ENCODE results near the gene USB1.

The USB1 gene

DNA sequence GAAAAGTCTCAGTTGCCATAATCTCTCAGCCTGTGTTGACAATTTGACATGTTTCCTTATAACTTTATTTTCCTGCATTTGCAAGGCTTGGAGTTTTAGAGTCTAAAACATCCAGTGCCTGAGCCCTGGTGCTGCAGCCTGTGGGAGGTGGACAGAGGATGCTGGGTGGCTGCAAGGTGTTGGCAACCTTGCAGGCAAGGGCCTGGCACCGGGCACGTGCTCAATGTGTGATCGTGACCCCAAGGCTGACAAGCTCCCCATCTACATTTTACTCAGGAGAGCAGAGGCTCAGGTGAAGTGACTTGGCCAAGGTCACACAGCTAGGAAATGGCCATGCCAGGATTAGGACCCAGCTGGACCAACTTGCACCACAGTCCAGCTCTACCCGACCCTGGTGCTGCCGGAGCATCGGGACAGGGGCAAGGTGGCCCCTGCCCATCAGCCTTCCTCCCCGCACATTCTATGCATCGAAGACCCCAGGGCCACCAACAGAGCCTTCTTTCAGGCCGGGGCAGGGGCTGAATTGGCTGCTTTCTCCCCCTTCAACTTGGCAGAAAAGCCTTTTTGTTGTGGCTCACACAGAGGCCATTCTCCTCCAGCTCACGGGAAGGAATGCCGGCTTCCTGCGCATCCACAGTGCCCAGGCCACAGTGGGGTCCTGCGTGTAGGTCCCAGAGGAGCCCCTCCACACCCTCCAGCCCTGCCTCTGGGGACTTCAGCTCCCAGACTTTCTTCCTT, 47.5 kb downstream of the USB1 start:
- no peak for DNase-seq (ENCODE audit: low spot score)

DNA sequence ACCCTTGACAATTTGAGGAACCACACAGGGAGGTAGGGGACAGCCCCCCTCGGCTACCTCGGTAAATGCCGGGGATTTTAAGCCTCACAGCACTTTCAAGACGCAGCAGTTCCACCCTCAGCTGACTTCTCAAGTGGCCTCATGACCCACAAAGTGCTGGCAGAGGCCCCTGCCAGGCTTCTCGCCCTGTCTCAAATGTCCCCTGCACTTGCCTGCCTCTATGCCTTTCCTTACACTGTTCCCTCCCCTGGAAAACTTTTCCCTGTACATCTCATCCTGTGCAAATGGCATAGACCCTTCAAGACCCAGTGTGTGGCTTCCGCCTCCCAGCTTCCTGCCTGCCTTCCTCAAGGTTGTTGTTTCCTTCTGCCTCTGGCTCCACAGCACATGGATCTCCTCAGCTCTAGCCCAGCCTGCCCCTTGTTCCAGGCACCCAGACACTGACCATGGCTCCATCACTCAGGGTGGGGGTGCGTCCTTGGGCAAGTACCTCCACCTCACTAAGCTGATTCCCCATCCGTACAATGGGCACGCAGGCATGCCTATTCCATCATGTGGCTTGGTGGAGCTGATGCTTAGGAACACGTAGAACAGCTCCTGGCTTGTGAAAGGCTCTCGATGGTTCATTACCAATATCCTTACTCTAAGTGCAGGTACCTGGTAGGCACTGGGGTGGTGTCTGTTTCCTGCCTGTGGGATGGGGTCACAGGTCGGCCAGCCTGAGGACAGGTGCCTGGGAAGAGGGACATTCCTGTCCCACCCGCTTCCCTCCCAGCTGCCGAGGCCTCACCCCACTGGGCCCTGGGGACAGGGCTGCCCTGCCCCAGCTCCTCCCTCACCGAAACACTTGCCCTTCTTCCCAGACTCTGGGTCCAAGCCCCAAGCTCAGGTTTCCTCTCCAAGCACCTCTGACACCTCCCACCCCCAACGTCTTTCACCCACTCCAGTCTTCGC, 48.3 kb downstream of the USB1 start:
- DNase-seq (ENCODE audit: low spot score): no peak

DNA sequence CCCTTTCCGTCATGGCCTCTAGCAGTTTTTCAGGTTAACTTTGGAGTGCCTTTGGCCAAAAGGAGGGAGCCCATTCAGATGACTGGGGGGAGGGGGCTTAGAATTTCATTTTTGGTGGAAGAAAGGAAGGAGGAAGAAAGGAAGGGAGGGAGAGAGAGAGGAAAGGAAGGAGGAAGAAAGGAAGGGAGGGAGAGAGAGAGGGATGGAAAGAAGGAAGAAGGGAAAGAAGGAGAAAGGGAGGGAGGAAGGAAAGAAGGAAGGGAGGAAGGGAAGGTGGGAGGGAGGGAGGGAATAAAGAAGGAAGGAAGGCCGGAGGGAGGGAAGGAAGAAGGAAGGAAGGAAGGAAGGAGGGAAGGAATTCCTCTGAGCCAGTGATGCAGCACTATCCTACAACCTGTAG, 50.1 kb downstream of the USB1 start:
- no peak for DNase-seq (ENCODE audit: low spot score)

DNA sequence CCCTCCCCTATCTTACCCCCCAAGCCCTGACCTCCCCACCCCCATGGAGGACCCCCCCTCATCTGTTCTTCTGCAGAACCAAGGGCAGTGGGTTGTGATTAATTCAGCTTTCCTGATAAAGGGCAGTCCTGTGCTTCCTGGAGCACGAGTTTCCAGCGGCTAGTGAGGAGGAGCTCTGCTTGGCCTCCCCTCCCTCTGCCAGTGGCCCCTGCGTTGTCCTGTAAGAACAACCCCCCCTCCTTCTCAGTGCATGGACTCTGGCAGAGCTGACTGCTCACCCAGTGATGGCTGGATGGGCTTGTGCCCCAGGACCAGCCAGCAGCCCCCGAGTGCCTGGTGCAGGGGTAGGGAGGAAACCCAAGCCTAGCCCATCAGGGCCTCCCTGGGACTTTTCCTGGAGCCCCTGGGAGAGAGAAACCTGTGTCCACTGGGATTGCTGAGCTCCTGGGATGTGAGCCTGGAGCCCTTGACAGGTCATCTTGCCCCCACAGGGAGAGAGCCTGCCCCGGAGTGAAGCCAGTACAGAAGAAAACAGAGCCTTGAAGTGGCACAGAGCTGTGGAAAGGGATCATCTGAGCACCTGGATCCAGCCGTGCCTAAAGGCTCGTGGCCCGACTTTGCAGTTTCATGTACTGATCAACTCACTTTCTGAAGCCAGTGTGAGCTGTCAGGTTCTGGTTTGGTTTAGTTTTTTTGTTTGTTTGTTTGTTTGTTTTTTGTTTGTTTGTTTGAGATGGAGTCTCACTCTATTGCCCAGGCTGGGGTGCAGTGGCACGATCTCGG, 50.8 kb downstream of the USB1 start:
- DNase-seq (ENCODE audit: low spot score): no peak

DNA sequence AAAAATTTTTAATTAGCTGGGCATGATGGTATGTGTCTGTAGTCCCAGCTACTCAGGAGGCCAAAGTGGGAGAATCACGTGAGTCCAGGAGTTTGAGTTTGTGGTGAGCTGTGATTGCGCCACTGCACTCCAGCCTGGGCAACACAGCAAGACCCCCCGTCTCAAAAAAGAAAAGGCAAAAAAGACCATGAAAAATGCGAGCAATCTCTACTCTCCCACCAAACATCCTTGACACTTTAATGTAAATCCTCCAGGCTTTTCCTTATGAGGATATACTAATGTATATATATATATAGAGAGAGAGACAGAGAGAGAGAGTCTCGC, 52.4 kb downstream of the USB1 start:
- DNase-seq (ENCODE audit: low spot score): no peak

DNA sequence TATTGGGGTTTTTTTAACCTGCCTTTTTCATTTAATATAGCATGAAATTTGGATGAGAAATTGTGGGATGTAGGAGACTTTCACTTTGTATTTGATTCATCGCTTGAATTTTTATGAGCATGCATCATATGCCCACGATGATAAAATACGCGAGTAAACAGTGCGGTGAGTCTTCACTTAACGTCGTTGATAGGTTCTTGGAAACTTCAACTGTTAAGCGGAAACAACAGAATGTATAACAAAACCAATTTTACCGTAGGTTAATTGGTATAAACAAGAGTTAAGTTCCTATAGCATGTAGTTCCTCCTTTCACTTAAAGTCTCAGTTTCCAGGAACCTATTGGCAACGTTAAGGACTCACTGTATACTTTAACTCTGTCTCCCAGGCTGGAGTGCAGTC, 53.1 kb downstream of the USB1 start:
- DNase-seq (ENCODE audit: low spot score): no peak

DNA sequence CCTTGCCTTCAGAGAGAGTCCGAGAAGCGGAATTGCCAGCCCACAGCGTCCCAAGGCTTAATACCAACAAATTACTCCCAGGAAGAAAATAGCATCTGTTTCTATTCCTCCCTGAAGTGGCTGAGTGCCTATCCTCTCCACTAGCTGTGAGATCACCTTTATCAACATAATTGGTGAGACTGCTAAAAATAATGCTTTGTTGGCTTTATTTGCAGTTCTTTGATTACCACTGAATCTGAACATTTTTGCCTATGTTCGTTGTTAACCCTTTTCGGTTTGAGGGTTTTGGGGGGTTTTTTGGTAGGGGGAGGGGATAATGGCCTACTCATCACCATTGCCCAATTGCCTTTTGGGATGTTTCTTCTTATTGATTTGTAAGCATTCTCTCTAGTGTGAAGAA, 55.4 kb downstream of the USB1 start:
- DNase-seq (ENCODE audit: low spot score): no peak

DNA sequence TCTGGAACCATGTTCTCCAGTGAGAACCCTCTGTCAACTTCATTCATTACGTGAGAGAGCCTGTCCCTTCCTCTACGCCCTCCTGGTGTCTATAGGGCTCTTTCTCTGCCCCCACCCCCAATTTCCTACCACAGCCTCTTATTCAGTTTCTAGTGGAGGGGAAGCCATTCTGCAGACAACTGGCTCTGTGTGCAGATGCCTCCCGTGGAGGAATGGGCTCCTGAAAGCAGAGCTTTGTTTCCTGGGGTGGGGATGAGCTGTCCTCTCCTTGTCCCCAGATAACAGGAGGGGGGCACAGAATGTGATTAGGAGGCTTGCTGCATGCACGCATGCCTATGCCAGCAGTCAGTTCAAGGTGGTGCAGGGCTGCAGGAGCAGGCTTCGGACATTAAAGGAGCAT, 55.9 kb downstream of the USB1 start:
- DNase-seq (ENCODE audit: low spot score): no peak

DNA sequence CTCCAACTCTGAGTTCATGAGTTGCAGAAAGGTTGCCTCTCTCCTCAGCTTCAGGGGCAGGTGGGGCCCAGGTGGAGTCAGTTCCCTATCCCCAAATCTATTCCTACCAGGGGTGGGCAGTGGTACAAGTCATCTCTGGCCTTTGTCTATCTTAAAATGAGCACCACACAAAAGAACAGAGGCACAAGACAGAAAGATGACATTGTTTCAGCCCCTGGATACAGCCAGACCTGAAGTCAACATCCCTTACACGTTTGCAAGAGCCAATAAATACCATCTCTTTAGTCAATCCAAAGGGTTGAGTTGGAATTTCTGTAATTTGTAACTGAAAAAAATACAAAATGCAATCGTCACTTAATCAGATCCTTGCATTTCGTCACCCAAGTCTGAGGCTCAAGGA, 56.6 kb downstream of the USB1 start:
- no peak for DNase-seq (ENCODE audit: low spot score)

DNA sequence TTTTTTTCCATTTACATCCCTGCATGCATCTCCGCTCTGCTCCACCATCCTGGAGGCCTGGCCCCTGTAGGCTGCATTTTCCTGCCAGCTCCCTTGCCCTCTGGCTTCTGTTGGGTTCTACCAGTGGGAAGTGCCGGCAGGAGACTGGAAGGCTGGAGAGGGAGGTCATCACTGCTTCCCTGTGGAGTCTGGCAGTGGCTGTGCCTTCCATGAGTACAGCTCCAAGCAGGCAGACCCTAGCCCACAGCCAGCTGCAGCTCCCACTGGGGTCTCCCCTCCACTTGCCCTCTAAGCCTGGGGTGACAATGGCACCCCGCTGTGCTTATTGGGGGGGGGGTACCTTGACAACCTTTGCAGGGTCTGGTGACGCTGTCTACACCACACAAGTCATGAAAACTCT, 61.6 kb downstream of the USB1 start:
- DNase-seq (ENCODE audit: low spot score): no peak

DNA sequence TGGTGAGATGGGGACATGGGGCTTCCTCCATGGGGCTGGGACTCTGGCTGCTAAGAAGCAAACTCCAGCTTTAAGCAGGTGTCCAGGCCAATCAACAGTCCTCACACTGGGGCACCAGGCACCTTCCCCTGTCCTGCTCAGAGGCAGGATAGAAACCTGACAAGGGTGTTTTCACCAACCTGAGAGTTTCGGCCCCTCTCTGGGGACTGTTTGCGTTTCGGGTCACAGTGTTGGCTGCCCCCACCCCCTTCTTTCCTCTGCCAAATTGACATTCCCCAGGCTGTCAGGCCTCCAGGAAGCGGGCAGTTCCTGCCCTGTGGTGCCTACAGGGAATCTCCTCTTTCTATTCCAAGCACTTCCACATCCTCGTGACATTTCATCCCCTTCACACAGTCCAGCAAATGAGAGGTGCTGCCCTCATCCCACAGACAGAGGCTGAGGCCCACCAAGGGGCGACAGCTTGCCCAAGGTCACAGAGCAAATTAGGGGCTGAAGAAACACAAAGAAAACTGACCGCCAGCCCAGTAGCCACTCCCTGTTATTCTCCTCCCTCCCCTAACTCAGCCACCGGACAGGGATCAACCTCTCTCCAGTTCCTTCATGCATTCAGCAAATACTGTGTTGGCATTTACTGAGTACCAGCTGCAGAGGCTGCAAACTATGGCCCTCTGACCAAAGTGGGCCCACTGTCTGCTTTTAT, 62.3 kb downstream of the USB1 start:
- DNase-seq (ENCODE audit: low spot score): no peak

DNA sequence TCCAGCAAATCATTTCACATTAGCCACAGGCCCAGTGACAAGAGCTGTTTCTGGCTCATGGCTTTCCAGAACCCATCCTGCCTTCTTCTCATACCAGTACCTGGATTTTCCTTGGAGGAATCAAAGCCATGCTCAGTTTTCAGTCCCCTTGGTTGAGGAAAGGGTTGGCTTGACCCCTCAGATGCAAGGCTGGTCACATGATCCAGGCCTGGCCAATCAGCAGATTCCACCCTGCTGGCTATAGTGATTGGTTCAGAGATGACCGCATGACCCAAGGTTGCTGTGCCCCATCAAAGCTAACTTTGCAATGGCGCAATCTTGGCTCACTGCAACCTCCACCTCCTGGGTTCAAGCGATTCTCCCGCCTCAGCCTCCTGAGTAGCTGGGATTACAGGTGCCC, 69.4 kb downstream of the USB1 start:
- DNase-seq (ENCODE audit: low spot score): no peak
